HepG2 (cell line): ENCODE measurements around the gene KCTD19. TPM values are rescaled to one million over a fixed set of nuclear protein-coding genes. Genes with fewer than 3 reads are reported as not detected.
A peak's percentile ranks its signal among the peaks of the same experiment; 100 is the strongest.

ENCODE experiments used
- ARNTL ChIP-seq: sonication (generic); formaldehyde crosslinking; IDR thresholded peaks from 2 replicates; pipeline ENCODE4 v1.4.0; 2020; ENCODE audit warnings: mild to moderate bottlenecking, missing genetic modification reagents
- CBX2 ChIP-seq, 2 experiments: fragments of 200-600 bp in 1 of 2; sonication (generic); formaldehyde crosslinking in 1 of 2; IDR thresholded peaks; 2 replicates each; pipeline versions ENCODE4 v1.7.0 to v1.8.1; 2018 to 2022; ENCODE audit warnings: low read depth in 2 of 2, low read length in 1 of 2, mild to moderate bottlenecking in 1 of 2, missing genetic modification reagents in 1 of 2
- CCDC6 ChIP-seq: sonication (generic); formaldehyde crosslinking; IDR thresholded peaks from 2 replicates; pipeline ENCODE4 v1.8.1; 2022; ENCODE audit warnings: mild to moderate bottlenecking, missing genetic modification reagents, moderate library complexity
- HDAC1 ChIP-seq: sonication (generic); formaldehyde crosslinking; IDR thresholded peaks from 2 replicates; pipeline ENCODE4 v1.5.1; 2020; ENCODE audit warnings: mild to moderate bottlenecking, missing genetic modification reagents
- IKZF4 ChIP-seq: sonication (generic); formaldehyde crosslinking; IDR thresholded peaks from 2 replicates; pipeline ENCODE4 v1.5.1; 2020; ENCODE audit warnings: borderline replicate concordance, mild to moderate bottlenecking, low read depth, missing genetic modification reagents; ENCODE audit errors: not compliant biosample characterization
- KLF12 ChIP-seq: sonication (generic); formaldehyde crosslinking; IDR thresholded peaks from 2 replicates; pipeline ENCODE4 v1.4.0; 2020; ENCODE audit warnings: missing genetic modification reagents, borderline replicate concordance
- MBNL3 ChIP-seq: fragments of 250-450 bp; sonication (Bioruptor Pico); conservative IDR thresholded peaks from 2 replicates; pipeline ENCODE4 v1.8.0; 2022; ENCODE audit warnings: mild to moderate bottlenecking, inconsistent platforms
- MEF2D ChIP-seq: sonication (generic); formaldehyde crosslinking; IDR thresholded peaks from 2 replicates; pipeline ENCODE4 v1.5.1; 2020; ENCODE audit warnings: mild to moderate bottlenecking, missing genetic modification reagents
- POLR2AphosphoS5 ChIP-seq: IDR thresholded peaks from 2 replicates; pipeline ENCODE4 v1.6.1; 2012; ENCODE audit warnings: low read depth, low read length
- RAD51 ChIP-seq: fragments of 450-650 bp; IDR thresholded peaks from 2 replicates; pipeline ENCODE4 v1.6.1; 2016; ENCODE audit warnings: borderline replicate concordance
- SAFB2 ChIP-seq: sonication (generic); formaldehyde crosslinking; IDR thresholded peaks from 2 replicates; pipeline ENCODE4 v1.5.1; 2020; ENCODE audit warnings: missing genetic modification reagents, low read depth, mild to moderate bottlenecking, borderline replicate concordance
- SRSF1 ChIP-seq: fragments of 200-400 bp; formaldehyde crosslinking; optimal IDR thresholded peaks from 2 replicates; pipeline ENCODE3; 2017; ENCODE audit warnings: mild to moderate bottlenecking, low read depth, low read length, moderate library complexity
- UBTF ChIP-seq: sonication (generic); formaldehyde crosslinking; IDR thresholded peaks from 2 replicates; pipeline ENCODE4 v1.4.0; 2020; ENCODE audit warnings: mild to moderate bottlenecking, missing genetic modification reagents
- ZBTB20 ChIP-seq: sonication (generic); formaldehyde crosslinking; IDR thresholded peaks from 2 replicates; pipeline ENCODE4 v1.8.1; 2023; ENCODE audit warnings: missing genetic modification reagents, low read depth, mild to moderate bottlenecking, borderline replicate concordance
- ZMYM4 ChIP-seq: sonication (generic); formaldehyde crosslinking; IDR thresholded peaks from 2 replicates; pipeline ENCODE4 v1.8.1; 2023; ENCODE audit warnings: mild to moderate bottlenecking, missing genetic modification reagents
- ZNF121 ChIP-seq: sonication (generic); formaldehyde crosslinking; IDR thresholded peaks from 2 replicates; pipeline ENCODE4 v1.5.0; 2020; ENCODE audit warnings: mild to moderate bottlenecking, missing genetic modification reagents
- ZNF225 ChIP-seq: sonication (generic); formaldehyde crosslinking; IDR thresholded peaks from 2 replicates; pipeline ENCODE4 v1.4.0; 2020; ENCODE audit warnings: mild to moderate bottlenecking, missing genetic modification reagents
- ZNF703 ChIP-seq: sonication (generic); formaldehyde crosslinking; IDR thresholded peaks from 2 replicates; pipeline ENCODE4 v1.5.1; 2020; ENCODE audit warnings: missing genetic modification reagents, mild to moderate bottlenecking, moderate library complexity, borderline replicate concordance
- ZSCAN20 ChIP-seq: sonication (generic); formaldehyde crosslinking; IDR thresholded peaks from 2 replicates; pipeline ENCODE4 v1.4.0; 2020; ENCODE audit warnings: missing genetic modification reagents, mild to moderate bottlenecking, borderline replicate concordance
- ZSCAN29 ChIP-seq: sonication (generic); formaldehyde crosslinking; conservative IDR thresholded peaks from 2 replicates; pipeline ENCODE4 v1.4.0; 2020; ENCODE audit warnings: mild to moderate bottlenecking, missing genetic modification reagents
- polyA plus RNA-seq, 8 experiments: library from polyadenylated mRNA; depleted of rRNA in 3 of 8; stranded (reverse) in 7 of 8; unstranded in 1 of 8; fragments of >200 nt; fragmentation: Illumina TruSeq in 4 of 8; extraction: Trizol in 4 of 8; gene quantifications; 2 replicates each; pipeline versions ENCODE4 v1.2.1 to v1.2.3, GENCODE V29; 2011 to 2016; ENCODE audit warnings: low read depth in 4 of 8, missing spikeins in 1 of 8, mixed read lengths in 1 of 8; ENCODE audit not compliant: insufficient read depth in 1 of 8
- total RNA-seq, 5 experiments: library from RNA; depleted of rRNA; stranded (reverse); fragments of >200 nt; fragmentation: Illumina TruSeq; extraction: Trizol; gene quantifications; 2 replicates each; pipeline ENCODE4 v1.2.3, GENCODE V29; 2016; ENCODE audit warnings: low read depth in 1 of 5
- TF ChIP-seq, protein P1 (sequence below): IDR thresholded peaks from 2 replicates; pipeline ENCODE4 v1.6.1; 2012; ENCODE audit warnings: low read length, improper control_type of control experiment
- TF ChIP-seq, protein P2 (sequence below): sonication (generic); formaldehyde crosslinking; IDR thresholded peaks from 2 replicates; pipeline ENCODE4 v1.9.0; 2022; ENCODE audit warnings: low read depth, missing genetic modification reagents

The KCTD19 gene
- total and polyA plus RNA-seq, 2 of the 13 experiments (the other 11 are each of a cell fraction or from before 2014, with no cell fraction given): not detected

DNA sequence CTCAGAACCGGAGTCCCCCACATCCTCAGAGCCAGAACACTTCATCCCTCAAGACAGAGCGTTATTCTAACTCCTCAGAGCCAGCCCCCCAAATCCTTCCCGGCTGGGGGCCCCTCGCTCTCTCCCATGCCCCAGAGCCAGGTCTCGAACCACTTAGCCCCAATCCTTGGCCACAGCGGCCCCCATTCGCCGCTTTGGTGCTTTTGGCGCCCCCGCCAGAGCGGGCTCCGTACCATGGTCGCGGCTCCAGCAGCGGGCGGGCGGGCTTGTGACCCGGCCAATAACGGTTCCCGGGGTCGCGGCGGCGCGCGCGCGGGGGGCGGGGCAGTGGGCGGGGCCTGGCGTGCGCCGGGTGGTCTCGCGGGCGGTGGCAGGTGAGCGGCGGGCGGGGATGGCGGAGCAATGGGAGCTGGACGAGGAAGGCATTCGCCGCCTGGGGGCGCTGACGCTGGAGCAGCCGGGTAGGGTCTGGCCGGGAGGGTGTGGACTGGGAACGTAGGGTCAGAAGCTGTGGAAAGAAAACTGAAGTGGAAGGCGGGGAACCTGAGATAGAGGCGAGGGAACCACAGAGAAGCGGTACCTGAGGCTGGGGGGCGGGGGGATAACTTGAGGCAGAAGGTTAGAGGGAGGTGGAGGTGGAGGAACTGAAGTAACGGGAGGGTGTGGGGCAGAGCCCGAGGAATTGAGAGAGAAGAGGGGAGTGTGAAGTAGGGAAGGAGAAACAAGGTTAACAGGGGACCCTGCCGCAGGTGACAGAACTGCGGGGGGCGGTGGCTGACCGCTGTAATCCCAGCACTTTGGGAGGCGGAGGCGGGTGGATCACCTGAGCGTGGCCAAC, at the start of gene KCTD19, which contains the start of gene LRRC36 (continued):
- no peak for TF ChIP-seq RAD51
- TF ChIP-seq ZNF703 (CRISPR knock-in tag): no peak
- TF ChIP-seq ZSCAN29 (CRISPR knock-in tag): peak; percentile 83; the same call in 1 of the 2 replicates
- peak; percentile 66; the same call in 1 of the 2 replicates for TF ChIP-seq ZSCAN20 (CRISPR knock-in tag)
- TF ChIP-seq, protein P1, sequence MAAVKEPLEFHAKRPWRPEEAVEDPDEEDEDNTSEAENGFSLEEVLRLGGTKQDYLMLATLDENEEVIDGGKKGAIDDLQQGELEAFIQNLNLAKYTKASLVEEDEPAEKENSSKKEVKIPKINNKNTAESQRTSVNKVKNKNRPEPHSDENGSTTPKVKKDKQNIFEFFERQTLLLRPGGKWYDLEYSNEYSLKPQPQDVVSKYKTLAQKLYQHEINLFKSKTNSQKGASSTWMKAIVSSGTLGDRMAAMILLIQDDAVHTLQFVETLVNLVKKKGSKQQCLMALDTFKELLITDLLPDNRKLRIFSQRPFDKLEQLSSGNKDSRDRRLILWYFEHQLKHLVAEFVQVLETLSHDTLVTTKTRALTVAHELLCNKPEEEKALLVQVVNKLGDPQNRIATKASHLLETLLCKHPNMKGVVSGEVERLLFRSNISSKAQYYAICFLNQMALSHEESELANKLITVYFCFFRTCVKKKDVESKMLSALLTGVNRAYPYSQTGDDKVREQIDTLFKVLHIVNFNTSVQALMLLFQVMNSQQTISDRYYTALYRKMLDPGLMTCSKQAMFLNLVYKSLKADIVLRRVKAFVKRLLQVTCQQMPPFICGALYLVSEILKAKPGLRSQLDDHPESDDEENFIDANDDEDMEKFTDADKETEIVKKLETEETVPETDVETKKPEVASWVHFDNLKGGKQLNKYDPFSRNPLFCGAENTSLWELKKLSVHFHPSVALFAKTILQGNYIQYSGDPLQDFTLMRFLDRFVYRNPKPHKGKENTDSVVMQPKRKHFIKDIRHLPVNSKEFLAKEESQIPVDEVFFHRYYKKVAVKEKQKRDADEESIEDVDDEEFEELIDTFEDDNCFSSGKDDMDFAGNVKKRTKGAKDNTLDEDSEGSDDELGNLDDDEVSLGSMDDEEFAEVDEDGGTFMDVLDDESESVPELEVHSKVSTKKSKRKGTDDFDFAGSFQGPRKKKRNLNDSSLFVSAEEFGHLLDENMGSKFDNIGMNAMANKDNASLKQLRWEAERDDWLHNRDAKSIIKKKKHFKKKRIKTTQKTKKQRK: no peak
- TF ChIP-seq CBX2 (IDR thresholded peaks at IDR 0.05; ENCODE audit: low read depth, low read length): no peak
- TF ChIP-seq CBX2 (CRISPR knock-in tag; IDR thresholded peaks at IDR 0.05; ENCODE audit: low read depth): no peak
- peak; percentile 9; the same call in 1 of the 2 replicates for TF ChIP-seq UBTF (CRISPR knock-in tag)
- TF ChIP-seq HDAC1: peak; percentile 56; the same call in 1 of the 2 replicates
- TF ChIP-seq ZNF121 (CRISPR knock-in tag): no peak
- TF ChIP-seq KLF12: peak; percentile 66
- TF ChIP-seq MEF2D: no peak
- no peak for TF ChIP-seq IKZF4 (CRISPR knock-in tag)
- TF ChIP-seq, protein P2, sequence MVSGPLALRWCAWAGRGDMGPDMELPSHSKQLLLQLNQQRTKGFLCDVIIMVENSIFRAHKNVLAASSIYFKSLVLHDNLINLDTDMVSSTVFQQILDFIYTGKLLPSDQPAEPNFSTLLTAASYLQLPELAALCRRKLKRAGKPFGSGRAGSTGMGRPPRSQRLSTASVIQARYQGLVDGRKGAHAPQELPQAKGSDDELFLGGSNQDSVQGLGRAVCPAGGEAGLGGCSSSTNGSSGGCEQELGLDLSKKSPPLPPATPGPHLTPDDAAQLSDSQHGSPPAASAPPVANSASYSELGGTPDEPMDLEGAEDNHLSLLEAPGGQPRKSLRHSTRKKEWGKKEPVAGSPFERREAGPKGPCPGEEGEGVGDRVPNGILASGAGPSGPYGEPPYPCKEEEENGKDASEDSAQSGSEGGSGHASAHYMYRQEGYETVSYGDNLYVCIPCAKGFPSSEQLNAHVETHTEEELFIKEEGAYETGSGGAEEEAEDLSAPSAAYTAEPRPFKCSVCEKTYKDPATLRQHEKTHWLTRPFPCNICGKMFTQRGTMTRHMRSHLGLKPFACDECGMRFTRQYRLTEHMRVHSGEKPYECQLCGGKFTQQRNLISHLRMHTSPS (CRISPR knock-in tag): no peak
- TF ChIP-seq SRSF1: peak; percentile 51
- no peak for TF ChIP-seq ZBTB20
- TF ChIP-seq ARNTL (CRISPR knock-in tag): no peak
- TF ChIP-seq POLR2AphosphoS5: no peak
- no peak for TF ChIP-seq MBNL3 (CRISPR knock-in tag)
- TF ChIP-seq CCDC6 (CRISPR knock-in tag): peak; percentile 50; the same call in 1 of the 2 replicates
- TF ChIP-seq SAFB2 (CRISPR knock-in tag): 0 out of 2 replicates have a peak, but pooled peaks have one; percentile 56
- peak; percentile 84 for TF ChIP-seq ZMYM4
- no peak for TF ChIP-seq ZNF225 (CRISPR knock-in tag)
